ENCODE results near the gene SPEM1.

DNA sequence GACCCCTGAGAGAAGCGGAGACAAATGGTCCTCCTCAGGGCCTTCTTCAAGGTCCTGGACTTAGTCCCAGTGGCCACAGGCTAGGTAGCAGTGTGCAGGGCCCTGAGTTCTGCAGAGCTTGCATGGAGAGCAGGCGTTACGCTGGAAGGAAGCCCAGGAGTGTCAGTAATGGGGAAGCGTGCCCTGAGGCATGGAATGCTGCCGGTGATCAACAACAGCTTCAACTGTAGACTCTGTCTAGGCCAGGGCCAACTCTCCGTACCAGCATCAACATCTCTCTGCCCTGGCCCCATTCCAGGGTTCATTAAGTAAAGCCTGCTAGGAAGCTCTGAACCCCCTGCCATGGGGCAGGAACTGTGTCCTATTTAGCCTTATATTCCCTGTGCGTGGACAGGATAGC, 39.8 kb upstream of the SPEM1 start:
- TF ChIP-seq POLR2A (IDR thresholded peaks at IDR 0.05) = no peak
- TF ChIP-seq CTCF (IDR thresholded peaks at IDR 0.05) = no peak
